Right atrium auricular region (tissue), 2 donors: ENCODE measurements around the gene HES4. TPM values are rescaled to one million over a fixed set of nuclear protein-coding genes. Genes with fewer than 3 reads are reported as not detected.
A peak's percentile ranks its signal among the peaks of the same experiment; 100 is the strongest.

ENCODE experiments used
- DNase-seq: peaks from one replicate; pipeline ENCODE4 v3.0.0-alpha.2; 2019; ENCODE audit warnings: low spot score
- H3K27ac ChIP-seq, 2 donors: fragments of 200-600 bp; sonication (generic); 1 replicate in 1 of 2; 2 replicates in 1 of 2; pipeline ENCODE4 v1.5.1; 2016 to 2019
- H3K27me3 ChIP-seq, 2 donors: fragments of 200-600 bp; sonication (generic); one replicate each; pipeline versions ENCODE4 v1.5.1 to v1.6.0; 2017 to 2019
- H3K36me3 ChIP-seq: fragments of 200-600 bp; sonication (generic); one replicate; pipeline ENCODE4 v1.5.1; 2016
- H3K4me1 ChIP-seq, 2 donors: fragments of 200-600 bp; sonication (generic); one replicate each; pipeline versions ENCODE4 v1.5.1 to v1.6.0; 2017 to 2019
- H3K4me3 ChIP-seq, 2 donors: fragments of 200-600 bp; sonication (generic); 1 replicate in 1 of 2; 2 replicates in 1 of 2; pipeline ENCODE4 v1.5.1; 2017 to 2019; ENCODE audit warnings: mild to moderate bottlenecking in 1 of 2, moderate library complexity in 1 of 2
- H3K9me3 ChIP-seq, 2 donors: fragments of 200-600 bp; sonication (generic); one replicate each; pipeline ENCODE4 v1.5.1; 2019
- CTCF ChIP-seq, 2 donors: fragments of 200-600 bp; sonication (generic); IDR thresholded peaks; one replicate each; pipeline ENCODE4 v1.5.1; 2019; ENCODE audit warnings: antibody characterized with exemption in 2 of 2
- total RNA-seq, 2 donors: library from RNA; depleted of rRNA; stranded (reverse); fragments of >200 nt; gene quantifications; one replicate each; pipeline ENCODE4 v1.1.0, GENCODE V29; 2016

HES4 gene
- total RNA-seq, 2 donors from 2014 or later = 31.8 to 68.4 TPM

GRCh38 chr1:983798-984475, 16.0 kb downstream of the HES4 start:
- H3K4me1 ChIP-seq = peaks cover 0 to 35% of the 10 kb centered on the region in 2 donors
- peak overlapping the region in 1 of 2 donors; percentile 25 for H3K4me3 ChIP-seq
- DNase-seq = no peak
- H3K9me3 ChIP-seq = no peaks in the 10 kb centered on the region
- peaks cover 9% of the 10 kb centered on the region for H3K36me3 ChIP-seq
- no peaks in the 10 kb centered on the region for H3K27me3 ChIP-seq
- TF ChIP-seq CTCF (IDR thresholded peaks at IDR 0.05) = peak; percentile 97 to 99
- H3K27ac ChIP-seq = peak overlapping the region in 1 of 2 donors; percentile 91

- peaks cover 15% of the 10 kb centered on the region for H3K36me3 ChIP-seq
- DNase-seq = no peak
- no peak for TF ChIP-seq CTCF (IDR thresholded peaks at IDR 0.05)
- H3K4me1 ChIP-seq = peaks cover 0 to 45% of the 10 kb centered on the region in 2 donors
- peak overlapping the region; percentile 91 to 93 for H3K27ac ChIP-seq
- H3K27me3 ChIP-seq = no peaks in the 10 kb centered on the region
- no peaks in the 10 kb centered on the region for H3K9me3 ChIP-seq
- H3K4me3 ChIP-seq = no peak overlapping the region
These were observed 17.0 kb downstream of the HES4 start for GRCh38 chr1:982765-983436.

- peak within 1 kb of the TSS; percentile 33 to 41 for H3K4me3 ChIP-seq
- no peaks in the 10 kb centered on the region for H3K27me3 ChIP-seq
- H3K9me3 ChIP-seq = no peaks in the 10 kb centered on the region
- no peak for DNase-seq
- no peak for TF ChIP-seq CTCF (IDR thresholded peaks at IDR 0.05)
- peaks cover 0 to 46% of the 10 kb centered on the region in 2 donors for H3K4me1 ChIP-seq
- peak within 1 kb of the TSS; percentile 91 to 93 for H3K27ac ChIP-seq
- peaks cover 15% of the 10 kb centered on the region for H3K36me3 ChIP-seq
These were observed 17.8 kb downstream of the HES4 start, which contains the start of gene PERM1 for GRCh38 chr1:981955-982558. Gene PERM1, minus strand, starts transcription at chr1:982093. Its CDS starts 1,064 bp downstream, at chr1:981029.

DNA sequence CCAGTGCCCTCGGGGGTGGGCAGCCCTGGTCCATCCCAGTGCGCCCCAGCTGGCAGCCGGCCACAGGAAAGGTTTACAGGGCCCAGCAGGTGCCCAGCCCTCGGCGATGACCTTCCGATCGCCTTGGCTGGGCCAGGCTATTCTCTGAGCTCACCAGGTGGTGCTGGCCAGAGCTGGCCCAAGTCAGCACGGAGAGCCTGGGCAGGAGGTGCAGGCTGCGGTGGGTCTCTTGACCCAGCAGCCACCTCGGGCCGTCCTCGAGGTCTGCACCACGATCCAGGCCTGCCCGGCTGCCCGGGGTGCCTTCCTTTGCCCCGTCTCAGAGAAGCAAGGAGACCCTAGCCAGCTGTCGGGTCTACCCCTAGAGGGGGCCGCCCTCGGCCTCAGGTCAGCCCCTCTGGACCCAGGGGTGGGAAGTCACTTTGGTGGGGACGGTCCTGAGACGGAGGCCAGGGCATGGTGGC, 18.4 kb downstream of the HES4 start:
- no peak for DNase-seq
- no peaks in the 10 kb centered on the region for H3K9me3 ChIP-seq
- peak overlapping the region; percentile 33 to 41 for H3K4me3 ChIP-seq
- H3K27me3 ChIP-seq = no peaks in the 10 kb centered on the region
- H3K27ac ChIP-seq = peak overlapping the region; percentile 91 to 93
- peaks cover 0 to 46% of the 10 kb centered on the region in 2 donors for H3K4me1 ChIP-seq
- no peak for TF ChIP-seq CTCF (IDR thresholded peaks at IDR 0.05)
- peaks cover 15% of the 10 kb centered on the region for H3K36me3 ChIP-seq

- DNase-seq = no peak
- peak overlapping the region; percentile 34 to 41 for H3K4me3 ChIP-seq
- TF ChIP-seq CTCF (IDR thresholded peaks at IDR 0.05) = no peak
- H3K27me3 ChIP-seq = no peaks in the 10 kb centered on the region
- H3K9me3 ChIP-seq = no peaks in the 10 kb centered on the region
- H3K27ac ChIP-seq = peak overlapping the region; percentile 91 to 93
- H3K36me3 ChIP-seq = peaks cover 15% of the 10 kb centered on the region
- peaks cover 0 to 53% of the 10 kb centered on the region in 2 donors for H3K4me1 ChIP-seq
These were observed 19.1 kb downstream of the HES4 start for GRCh38 chr1:980602-981395.
